ENCODE results near the gene FAM174C.
"Not testable (repeated sequence)": the region's sequence is repeated elsewhere in the genome, so short reads cannot be mapped to it uniquely, and the experiment has no call there.

The FAM174C gene

DNA sequence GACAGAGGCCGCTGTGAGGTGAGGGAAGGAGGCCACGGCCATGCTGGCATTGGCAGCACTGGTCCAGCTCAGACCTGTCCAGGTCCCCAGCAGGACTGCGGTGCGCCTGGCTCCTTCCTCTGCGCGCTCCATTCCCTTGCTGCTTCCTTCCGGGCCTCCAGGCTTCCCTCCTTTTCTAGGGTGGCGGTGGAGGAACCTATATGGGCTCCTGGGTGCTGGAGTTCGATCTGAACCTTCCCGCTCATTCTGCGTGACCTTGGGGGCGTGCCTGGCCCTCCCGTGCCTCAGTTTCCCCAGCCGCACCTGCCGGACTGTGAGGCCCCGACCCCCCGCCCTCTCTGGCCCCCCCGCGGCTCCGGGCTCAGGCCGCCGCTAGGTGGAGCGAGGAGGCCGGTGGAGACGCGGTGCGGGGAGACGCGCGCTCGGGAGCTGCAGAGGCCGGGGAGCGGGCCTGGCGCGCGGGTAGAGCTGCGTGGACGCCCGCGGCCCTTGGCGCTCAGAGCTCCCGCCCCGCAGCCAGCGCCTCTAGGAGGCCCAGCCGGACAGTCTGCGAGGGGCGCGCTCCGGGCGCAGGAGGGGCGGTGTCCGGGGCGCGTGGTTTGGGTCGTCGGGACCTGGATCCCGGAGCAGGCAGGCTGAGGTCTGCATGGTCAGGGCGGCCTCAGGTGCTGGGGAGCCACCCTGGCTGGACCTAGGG is 40.3 kb downstream of the FAM174C start:
- H3K36me3 ChIP-seq (ENCODE audit: control insufficient read depth, insufficient read depth, low read length), result no peaks in the 10 kb centered on the region
- H3K27ac ChIP-seq (ENCODE audit: low read depth, low read length), result no peak overlapping the region
- H3K27me3 ChIP-seq (ENCODE audit: control insufficient read depth, insufficient read depth, low read length), result peaks cover 21% of the 10 kb centered on the region
- no peaks in the 10 kb centered on the region for H3K9me3 ChIP-seq (ENCODE audit: control insufficient read depth, insufficient read depth, low read depth, low read length)
- peak overlapping the region; percentile 52 for H3K4me3 ChIP-seq (ENCODE audit: low read depth, low read length)
- no peaks in the 10 kb centered on the region for H3K4me1 ChIP-seq (ENCODE audit: control insufficient read depth, insufficient read depth, low read length)
- H3K9ac ChIP-seq (ENCODE audit: low read length), result no peak overlapping the region

DNA sequence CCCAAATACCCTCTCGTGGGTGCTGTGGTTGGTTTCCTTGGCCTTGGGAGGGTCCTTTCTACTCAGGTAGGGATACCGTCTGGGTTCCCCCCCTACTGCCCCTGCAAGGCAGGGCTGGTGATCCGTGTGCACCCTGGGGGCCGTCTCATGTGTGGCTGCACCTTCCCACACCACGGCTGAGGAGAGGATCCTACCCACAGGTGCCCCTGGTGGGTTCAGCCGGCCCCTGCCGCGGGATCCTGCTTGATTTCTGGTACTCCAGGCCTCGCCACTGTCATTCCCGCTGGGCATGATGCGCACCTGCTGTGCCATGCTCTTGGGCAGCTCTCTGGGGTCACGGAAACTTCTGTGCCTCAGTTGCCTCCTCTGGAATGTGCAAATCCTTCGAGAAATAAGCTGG is 41.1 kb downstream of the FAM174C start:
- Histone ChIP-seq H3K9ac (ENCODE audit: low read length) (no peak overlapping the region), H3K27ac (ENCODE audit: low read depth, low read length) (no peak overlapping the region), H3K4me3 (ENCODE audit: low read depth, low read length) (no peak overlapping the region), H3K36me3 (ENCODE audit: control insufficient read depth, insufficient read depth, low read length) (no peaks in the 10 kb centered on the region), H3K4me1 (ENCODE audit: control insufficient read depth, insufficient read depth, low read length) (no peaks in the 10 kb centered on the region), H3K27me3 (ENCODE audit: control insufficient read depth, insufficient read depth, low read length) (peaks cover 21% of the 10 kb centered on the region), H3K9me3 (ENCODE audit: control insufficient read depth, insufficient read depth, low read depth, low read length) (no peaks in the 10 kb centered on the region)

DNA sequence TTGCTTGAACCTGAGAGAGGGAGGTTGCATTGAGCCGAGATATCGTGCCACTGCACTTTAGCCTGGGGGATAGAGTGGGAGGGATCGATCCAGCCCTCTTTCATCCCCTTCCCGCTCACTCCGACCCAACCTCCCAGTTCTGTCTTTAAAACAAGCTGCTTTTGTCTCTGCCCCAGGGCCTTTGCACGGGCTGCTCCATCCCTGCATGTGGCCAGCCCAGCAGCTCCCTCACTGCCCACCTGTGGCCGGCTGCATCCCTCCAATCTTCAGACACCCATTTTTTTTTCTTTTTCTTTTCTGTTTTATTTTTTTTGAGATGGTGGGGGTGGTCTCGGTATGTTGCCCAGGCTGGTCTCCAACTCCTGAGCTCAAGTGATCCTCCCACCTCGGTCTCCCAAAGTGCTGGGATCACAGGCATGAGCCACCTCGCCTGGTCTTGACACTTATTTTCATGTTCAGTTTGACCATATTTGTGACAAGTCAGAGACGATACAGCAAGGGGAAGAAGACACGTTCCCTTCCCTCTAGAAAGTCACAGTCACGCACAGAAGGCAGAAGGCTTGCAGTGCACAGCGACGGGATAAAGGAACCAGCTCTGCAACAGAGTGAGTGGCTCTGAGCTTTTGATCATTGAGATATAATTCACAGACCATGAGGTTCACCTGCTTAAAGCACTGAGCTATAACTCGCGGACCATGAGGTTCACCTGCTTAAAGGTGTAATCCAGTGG is 42.1 kb downstream of the FAM174C start:
- Histone ChIP-seq H3K36me3 (ENCODE audit: control insufficient read depth, insufficient read depth, low read length) (no peaks in the 10 kb centered on the region), H3K4me1 (ENCODE audit: control insufficient read depth, insufficient read depth, low read length) (no peaks in the 10 kb centered on the region), H3K27me3 (ENCODE audit: control insufficient read depth, insufficient read depth, low read length) (peaks cover 22% of the 10 kb centered on the region), H3K27ac (ENCODE audit: low read depth, low read length) (no peak overlapping the region), H3K9ac (ENCODE audit: low read length) (no peak overlapping the region), H3K9me3 (ENCODE audit: control insufficient read depth, insufficient read depth, low read depth, low read length) (no peaks in the 10 kb centered on the region), H3K4me3 (ENCODE audit: low read depth, low read length) (no peak overlapping the region)

DNA sequence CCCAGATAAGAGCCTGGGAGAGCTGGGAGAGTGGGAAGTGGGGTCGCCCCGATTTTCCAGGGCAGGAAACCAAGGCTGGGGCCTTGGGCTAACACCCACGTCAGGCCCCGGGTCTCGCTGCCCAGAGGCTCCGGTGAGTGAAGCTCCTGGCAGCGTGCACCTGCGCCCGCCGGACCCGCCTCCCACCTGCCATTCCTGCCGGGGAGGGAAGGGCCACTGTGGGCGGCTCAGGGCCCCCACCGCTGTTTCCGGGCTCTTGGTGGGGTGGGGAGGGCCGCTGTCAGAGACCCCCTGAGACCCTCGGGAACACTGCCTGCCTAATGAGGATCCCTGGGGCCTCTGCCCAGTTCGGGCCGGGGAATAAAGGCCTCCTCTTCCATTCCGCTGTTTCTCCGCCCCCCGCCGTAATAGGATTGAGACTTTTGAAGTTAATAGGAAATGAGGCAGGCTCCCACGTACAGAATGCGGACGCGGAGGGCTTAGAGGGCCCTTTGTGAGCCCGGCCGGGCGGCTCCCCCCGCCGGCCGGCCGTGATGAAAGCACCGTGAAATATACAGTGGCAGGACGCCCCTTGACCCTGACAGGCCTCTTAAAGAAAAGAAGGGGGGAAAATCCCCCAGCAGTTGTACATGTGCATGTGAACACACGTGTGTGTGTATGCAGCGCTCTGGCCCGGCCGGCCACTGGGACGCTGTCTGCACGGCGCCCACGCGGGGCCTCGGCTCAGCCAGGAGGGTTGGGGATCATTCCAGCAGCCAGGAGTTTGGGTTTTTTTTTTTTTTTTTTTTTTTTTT is 43.5 kb downstream of the FAM174C start:
- Histone ChIP-seq H3K9me3 (ENCODE audit: control insufficient read depth, insufficient read depth, low read depth, low read length) (no peaks in the 10 kb centered on the region), H3K27me3 (ENCODE audit: control insufficient read depth, insufficient read depth, low read length) (peaks cover 25% of the 10 kb centered on the region), H3K4me3 (ENCODE audit: low read depth, low read length) (no peak overlapping the region), H3K9ac (ENCODE audit: low read length) (no peak overlapping the region), H3K36me3 (ENCODE audit: control insufficient read depth, insufficient read depth, low read length) (no peaks in the 10 kb centered on the region), H3K27ac (ENCODE audit: low read depth, low read length) (no peak overlapping the region), H3K4me1 (ENCODE audit: control insufficient read depth, insufficient read depth, low read length) (no peaks in the 10 kb centered on the region)

DNA sequence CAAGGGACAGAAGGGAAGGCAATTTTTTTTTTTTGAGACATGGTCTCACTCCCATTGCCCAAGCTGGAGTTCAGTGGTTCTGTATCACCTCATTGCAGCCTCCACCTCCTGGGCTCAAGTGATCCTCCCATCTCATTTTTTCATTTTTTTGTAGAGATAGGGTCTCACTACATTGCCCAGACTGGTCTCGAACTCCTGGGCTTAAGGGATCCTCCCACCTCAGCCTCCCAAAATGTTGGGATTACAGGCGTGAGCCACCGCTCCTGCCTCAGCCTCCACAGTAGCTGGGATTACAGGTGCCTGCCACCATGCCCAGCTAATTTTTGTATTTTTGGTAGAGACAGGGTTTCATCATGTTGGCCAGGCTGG is 44.9 kb downstream of the FAM174C start:
- not testable (repeated sequence) for H3K4me3 ChIP-seq (ENCODE audit: low read depth, low read length); H3K36me3 ChIP-seq (ENCODE audit: control insufficient read depth, insufficient read depth, low read length); H3K9ac ChIP-seq (ENCODE audit: low read length); H3K4me1 ChIP-seq (ENCODE audit: control insufficient read depth, insufficient read depth, low read length); H3K9me3 ChIP-seq (ENCODE audit: control insufficient read depth, insufficient read depth, low read depth, low read length); H3K27ac ChIP-seq (ENCODE audit: low read depth, low read length)
- H3K27me3 ChIP-seq (ENCODE audit: control insufficient read depth, insufficient read depth, low read length), result peaks cover 26% of the 10 kb centered on the region

DNA sequence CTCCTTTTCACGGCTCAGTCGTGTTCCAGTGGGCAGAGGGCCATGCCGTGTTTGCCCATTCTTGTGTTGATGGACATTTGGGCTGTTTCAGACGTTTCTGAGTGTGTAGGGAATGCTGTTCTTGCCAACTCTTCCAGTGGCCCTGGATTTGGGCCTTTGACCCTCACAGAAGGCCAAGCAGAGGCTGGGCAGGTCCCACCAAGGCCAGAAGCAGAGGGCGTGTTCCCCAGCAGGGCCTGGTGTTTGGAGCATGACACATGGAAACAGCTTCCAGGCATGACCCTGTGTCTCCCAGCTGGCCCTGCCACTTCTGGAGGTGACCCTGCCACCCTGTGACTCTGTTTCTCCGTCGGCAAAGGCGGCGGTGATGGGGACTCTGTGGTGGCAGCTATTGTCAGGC is 46.2 kb downstream of the FAM174C start:
- Histone ChIP-seq H3K9ac (ENCODE audit: low read length) (no peak overlapping the region), H3K9me3 (ENCODE audit: control insufficient read depth, insufficient read depth, low read depth, low read length) (no peaks in the 10 kb centered on the region), H3K36me3 (ENCODE audit: control insufficient read depth, insufficient read depth, low read length) (no peaks in the 10 kb centered on the region), H3K4me3 (ENCODE audit: low read depth, low read length) (no peak overlapping the region), H3K27ac (ENCODE audit: low read depth, low read length) (no peak overlapping the region), H3K4me1 (ENCODE audit: control insufficient read depth, insufficient read depth, low read length) (no peaks in the 10 kb centered on the region), H3K27me3 (ENCODE audit: control insufficient read depth, insufficient read depth, low read length) (peaks cover 14% of the 10 kb centered on the region)

DNA sequence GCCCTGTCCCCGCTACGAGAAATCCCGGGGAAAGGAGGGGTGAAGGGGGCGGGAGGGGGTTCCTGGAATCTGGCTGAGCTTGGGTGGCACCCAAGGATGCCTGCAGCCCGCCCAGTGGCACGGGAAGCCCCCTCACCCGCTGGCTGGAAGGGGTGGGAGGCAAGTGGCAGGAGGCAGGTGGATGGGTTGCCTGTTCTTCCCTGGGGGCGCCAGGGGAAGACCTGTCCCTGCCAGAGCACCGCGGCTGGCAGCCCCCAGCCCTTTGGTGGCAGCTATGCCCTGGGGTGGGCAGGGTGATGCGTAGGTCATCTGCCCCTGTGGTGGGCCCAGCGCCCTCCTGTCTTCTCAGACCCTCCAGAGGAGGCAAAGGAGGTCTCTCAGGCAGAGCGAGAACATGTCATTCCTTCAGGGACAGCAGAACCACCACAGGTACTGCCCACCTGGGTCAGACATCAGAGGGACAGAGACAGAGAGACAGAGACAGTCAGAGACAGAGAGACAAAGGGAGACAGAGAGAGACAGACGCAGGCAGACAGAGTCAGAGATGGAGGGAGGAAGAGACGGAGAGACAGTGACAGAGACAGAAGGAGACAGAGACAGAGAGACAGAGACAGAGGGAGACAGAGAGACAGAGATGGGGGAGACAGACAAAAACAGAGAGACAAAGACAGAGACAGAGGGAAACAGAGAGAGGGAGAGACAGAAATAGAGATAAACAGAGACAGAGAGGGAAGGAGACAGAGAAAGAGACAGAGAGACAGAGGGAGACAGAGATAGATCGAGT is 47.1 kb downstream of the FAM174C start:
- peaks cover 7% of the 10 kb centered on the region; the same call in 1 of the 2 replicates for H3K27me3 ChIP-seq (ENCODE audit: control insufficient read depth, insufficient read depth, low read length)
- H3K4me1 ChIP-seq (ENCODE audit: control insufficient read depth, insufficient read depth, low read length), result no peaks in the 10 kb centered on the region; the same call in 1 of the 2 replicates
- no peak overlapping the region for H3K9ac ChIP-seq (ENCODE audit: low read length)

DNA sequence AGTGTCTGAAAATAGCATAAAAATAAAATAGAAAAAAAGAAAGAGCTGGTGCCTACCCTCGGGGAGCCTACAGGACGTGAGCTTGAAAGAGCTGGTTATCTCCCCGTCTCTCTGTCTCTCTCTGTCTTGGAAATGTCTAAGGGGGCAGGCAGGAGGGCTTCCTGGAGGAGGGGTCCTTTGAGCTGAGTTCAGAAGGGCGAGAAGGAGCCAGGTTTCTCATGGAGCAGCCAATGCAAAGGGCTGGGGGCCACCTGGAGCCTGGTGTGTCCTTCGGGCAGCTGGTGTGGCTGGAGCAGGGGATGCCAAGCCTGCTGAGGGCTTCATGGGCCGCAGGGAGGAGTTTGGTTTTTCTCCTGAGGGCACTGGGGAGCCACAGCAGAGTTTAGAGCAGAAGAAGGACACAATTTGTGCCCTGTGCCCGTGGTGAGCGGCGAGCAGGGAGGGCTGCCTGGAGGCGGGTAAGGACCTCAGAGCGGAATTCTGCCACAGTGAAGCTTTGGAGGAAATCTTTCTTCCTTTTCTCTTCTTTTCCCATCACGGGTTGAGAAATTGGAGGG is 49.0 kb downstream of the FAM174C start:
- H3K9ac ChIP-seq (ENCODE audit: low read length), result peak overlapping the region; percentile 63
- no peaks in the 10 kb centered on the region for H3K36me3 ChIP-seq (ENCODE audit: control insufficient read depth, insufficient read depth, low read length)
- H3K9me3 ChIP-seq (ENCODE audit: control insufficient read depth, insufficient read depth, low read depth, low read length), result no peaks in the 10 kb centered on the region
- no peaks in the 10 kb centered on the region; the same call in 1 of the 2 replicates for H3K4me1 ChIP-seq (ENCODE audit: control insufficient read depth, insufficient read depth, low read length)
- H3K4me3 ChIP-seq (ENCODE audit: low read depth, low read length), result peak overlapping the region; percentile 57
- H3K27ac ChIP-seq (ENCODE audit: low read depth, low read length), result 0 out of 2 replicates have a peak overlapping the region, but pooled peaks have one; percentile 45
- peaks cover 7% of the 10 kb centered on the region; the same call in 1 of the 2 replicates for H3K27me3 ChIP-seq (ENCODE audit: control insufficient read depth, insufficient read depth, low read length)

More for the DNA sequence above, 47.1 kb downstream of the FAM174C start:
- H3K9me3 ChIP-seq (ENCODE audit: control insufficient read depth, insufficient read depth, low read depth, low read length), result no peaks in the 10 kb centered on the region
- H3K27ac ChIP-seq (ENCODE audit: low read depth, low read length), result no peak overlapping the region
- H3K4me3 ChIP-seq (ENCODE audit: low read depth, low read length), result no peak overlapping the region
- no peaks in the 10 kb centered on the region for H3K36me3 ChIP-seq (ENCODE audit: control insufficient read depth, insufficient read depth, low read length)

DNA sequence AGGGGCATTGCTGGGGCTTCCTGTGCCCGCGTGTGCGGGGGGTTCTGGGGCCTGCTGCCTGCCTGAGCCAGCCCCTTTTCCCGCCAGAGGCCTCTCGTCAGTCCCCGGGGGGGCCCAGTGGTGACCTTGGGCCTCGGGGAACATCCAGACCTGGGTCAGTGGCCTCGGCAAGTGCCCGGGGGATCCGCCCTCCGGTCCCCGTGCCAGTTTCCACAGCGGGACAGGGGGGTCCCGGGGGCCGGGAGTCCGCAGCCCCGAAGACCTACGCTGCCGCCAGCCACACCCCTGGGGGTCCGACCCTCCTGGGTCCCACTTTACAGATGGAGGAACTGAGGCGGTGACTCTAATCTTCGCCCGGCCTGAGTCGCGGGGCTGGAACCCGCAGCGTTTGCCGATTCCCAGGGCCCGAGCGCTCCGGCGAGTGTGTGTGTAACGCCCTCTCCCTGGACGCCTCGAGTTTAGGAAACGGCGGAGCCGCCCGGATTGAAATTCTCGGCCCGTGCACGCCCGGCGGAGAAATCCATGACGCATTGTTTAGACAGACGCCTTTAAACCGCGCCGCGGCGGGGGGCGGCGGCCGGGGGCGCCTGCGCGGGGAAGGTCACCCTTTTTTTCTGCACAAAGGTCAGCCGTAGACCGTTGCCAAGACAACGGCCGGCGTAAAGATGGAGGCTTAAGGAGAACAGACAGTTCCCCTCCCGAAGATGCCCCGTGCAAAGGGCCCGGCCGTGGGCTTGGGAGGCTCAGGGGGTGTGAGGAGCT is 49.7 kb downstream of the FAM174C start:
- peak overlapping the region; percentile 57 for H3K4me3 ChIP-seq (ENCODE audit: low read depth, low read length)

More for the DNA sequence above, 49.7 kb downstream of the FAM174C start:
- no peaks in the 10 kb centered on the region; the same call in 1 of the 2 replicates for H3K4me1 ChIP-seq (ENCODE audit: control insufficient read depth, insufficient read depth, low read length)
- H3K27ac ChIP-seq (ENCODE audit: low read depth, low read length), result 0 out of 2 replicates have a peak overlapping the region, but pooled peaks have one; percentile 45
- no peaks in the 10 kb centered on the region for H3K9me3 ChIP-seq (ENCODE audit: control insufficient read depth, insufficient read depth, low read depth, low read length)
- no peaks in the 10 kb centered on the region for H3K36me3 ChIP-seq (ENCODE audit: control insufficient read depth, insufficient read depth, low read length)
- peak overlapping the region; percentile 63 for H3K9ac ChIP-seq (ENCODE audit: low read length)
- H3K27me3 ChIP-seq (ENCODE audit: control insufficient read depth, insufficient read depth, low read length), result peaks cover 7% of the 10 kb centered on the region; the same call in 1 of the 2 replicates

All from HUES6 (cell line).